ENCODE results near the gene USP32.

Gene USP32

GRCh38 chr17:60169921-60170817 lies 221.8 kb downstream of the USP32 start:
- no peak for DNase-seq

GRCh38 chr17:60168654-60169053 lies 223.3 kb downstream of the USP32 start:
- no peak for DNase-seq

GRCh38 chr17:60167065-60167741 lies 224.7 kb downstream of the USP32 start:
- DNase-seq: no peak

GRCh38 chr17:60165971-60166370 lies 226.0 kb downstream of the USP32 start:
- no peak for DNase-seq

- DNase-seq: no peak
Measured at GRCh38 chr17:60165223-60165622, 226.7 kb downstream of the USP32 start.

GRCh38 chr17:60164697-60165096 lies 227.2 kb downstream of the USP32 start:
- DNase-seq: no peak

- DNase-seq: no peak
Measured at GRCh38 chr17:60164164-60164563, 227.8 kb downstream of the USP32 start.

GRCh38 chr17:60163108-60163784 lies 228.7 kb downstream of the USP32 start:
- DNase-seq: no peak

GRCh38 chr17:60161598-60162330 lies 230.2 kb downstream of the USP32 start:
- no peak for DNase-seq

GRCh38 chr17:60160829-60161501 lies 231.0 kb downstream of the USP32 start:
- DNase-seq: no peak

GRCh38 chr17:60159479-60159866 lies 232.5 kb downstream of the USP32 start:
- DNase-seq: no peak

GRCh38 chr17:60158751-60159478 lies 233.0 kb downstream of the USP32 start:
- DNase-seq: no peak

- no peak for DNase-seq
Measured at GRCh38 chr17:60157487-60158040, 234.4 kb downstream of the USP32 start.

- DNase-seq: no peak
Measured at GRCh38 chr17:60156746-60157145, 235.2 kb downstream of the USP32 start.

- no peak for DNase-seq
Measured at GRCh38 chr17:60155815-60156214, 236.1 kb downstream of the USP32 start.

GRCh38 chr17:60155427-60155814 lies 236.5 kb downstream of the USP32 start:
- no peak for DNase-seq

GRCh38 chr17:60154616-60155426 lies 237.1 kb downstream of the USP32 start:
- no peak for DNase-seq

- DNase-seq: no peak
Measured at GRCh38 chr17:60153606-60154390, 238.1 kb downstream of the USP32 start.

GRCh38 chr17:60151355-60151754 lies 240.6 kb downstream of the USP32 start:
- DNase-seq: no peak
